Fibroblast of the aortic adventitia (primary cell): Measurements from ENCODE around the gene MTF1. TPM values are rescaled to one million over a fixed set of nuclear protein-coding genes. Genes with fewer than 3 reads are reported as not detected.

Source experiments
- DNase-seq: peaks from one replicate; pipeline ENCODE4 v3.0.0-alpha.2; 2010; ENCODE audit warnings: low read depth
- H3K4me3 ChIP-seq: 2 replicates; pipeline ENCODE4 v1.5.1; 2011; ENCODE audit warnings: low read depth, mild to moderate bottlenecking, control low read depth, low read length, moderate library complexity
- CTCF ChIP-seq: IDR thresholded peaks from 2 replicates; pipeline ENCODE4 v1.5.1; 2011; ENCODE audit warnings: mild to moderate bottlenecking, low read length, control low read depth, inconsistent platforms; ENCODE audit not compliant: insufficient read depth
- total RNA-seq: library from RNA; depleted of rRNA; stranded (reverse); fragments of >200 nt; gene quantifications from 2 replicates; pipeline ENCODE4 v1.2.3, GENCODE V29; 2012; ENCODE audit warnings: low replicate concordance

The MTF1 gene
- total RNA-seq, 1 donor: 4.7 TPM

GRCh38 chr1:37858931-37859506, 373 bp downstream of the MTF1 start:
- peak; percentile 29 for DNase-seq
- H3K4me3 ChIP-seq: peak overlapping the region; percentile 84
- no peak for TF ChIP-seq CTCF

- no peak for DNase-seq
- H3K4me3 ChIP-seq: no peak overlapping the region
- TF ChIP-seq CTCF: no peak
Measured at GRCh38 chr1:37854406-37854805, 5.0 kb downstream of the MTF1 start.

GRCh38 chr1:37853157-37853556, 6.2 kb downstream of the MTF1 start:
- H3K4me3 ChIP-seq: no peak overlapping the region
- no peak for TF ChIP-seq CTCF
- no peak for DNase-seq

GRCh38 chr1:37851782-37852210, 7.6 kb downstream of the MTF1 start:
- DNase-seq: no peak
- H3K4me3 ChIP-seq: no peak overlapping the region

GRCh38 chr1:37851262-37851661, 8.1 kb downstream of the MTF1 start:
- DNase-seq: no peak
- TF ChIP-seq CTCF: no peak
- H3K4me3 ChIP-seq: no peak overlapping the region

More at GRCh38 chr1:37851782-37852210, 7.6 kb downstream of the MTF1 start:
- no peak for TF ChIP-seq CTCF

- no peak for DNase-seq
- H3K4me3 ChIP-seq: no peak overlapping the region
- TF ChIP-seq CTCF: no peak
Measured at GRCh38 chr1:37850352-37850955, 8.9 kb downstream of the MTF1 start.
